GM12801 (cell line): Measurements from ENCODE around the gene YWHAB.

ENCODE experiments used
- CTCF ChIP-seq: IDR thresholded peaks from one replicate; pipeline ENCODE4 v1.5.1; 2011; ENCODE audit warnings: control low read depth; ENCODE audit not compliant: insufficient read length; ENCODE audit errors: extremely low read depth

The YWHAB gene

GRCh38 chr20:44910690-44911262 is 25.3 kb downstream of the YWHAB start:
- TF ChIP-seq CTCF: no peak

- no peak for TF ChIP-seq CTCF
Measured at GRCh38 chr20:44911264-44911921, 25.9 kb downstream of the YWHAB start.

- TF ChIP-seq CTCF: no peak
Measured at GRCh38 chr20:44912189-44912588, 26.7 kb downstream of the YWHAB start.

GRCh38 chr20:44914924-44915323 is 29.4 kb downstream of the YWHAB start:
- no peak for TF ChIP-seq CTCF

GRCh38 chr20:44916586-44916985 is 31.1 kb downstream of the YWHAB start:
- no peak for TF ChIP-seq CTCF

- no peak for TF ChIP-seq CTCF
Measured at GRCh38 chr20:44917399-44917798, 31.9 kb downstream of the YWHAB start.

GRCh38 chr20:44918342-44918741 is 32.8 kb downstream of the YWHAB start:
- TF ChIP-seq CTCF: no peak
